Natural killer cell (primary cell): Measurements from ENCODE around the gene GGTA1. TPM values are rescaled to one million over a fixed set of nuclear protein-coding genes. Genes with fewer than 3 reads are reported as not detected.

Source experiments
- ATAC-seq, 3 donors: fragments of 150-1000 bp in 2 of 3; fragments of 200-7000 bp in 1 of 3; cut with Tn5 transposase; 1 replicate in 1 of 3; 2 replicates in 2 of 3; pipeline ENCODE4 v1.10.0; 2021; ENCODE audit warnings: mild to moderate bottlenecking in 2 of 3, moderate library complexity in 2 of 3
- DNase-seq, 2 donors: peaks; one replicate each; pipeline versions ENCODE4 v3.0.0 to v3.0.0-alpha.2; 2013 to 2021; ENCODE audit warnings: mixed read lengths in 1 of 2
- H3K27ac ChIP-seq: one replicate; pipeline ENCODE4 v1.5.1; 2013; ENCODE audit warnings: mild to moderate bottlenecking, low read length
- H3K27me3 ChIP-seq: one replicate; pipeline ENCODE4 v1.6.1; 2013; ENCODE audit warnings: low read length; ENCODE audit not compliant: control insufficient read depth, insufficient read depth
- H3K36me3 ChIP-seq: one replicate; pipeline ENCODE4 v1.6.1; 2013; ENCODE audit warnings: low read length; ENCODE audit not compliant: control insufficient read depth, insufficient read depth
- H3K4me1 ChIP-seq: one replicate; pipeline ENCODE4 v1.6.1; 2013; ENCODE audit warnings: low read length; ENCODE audit not compliant: control insufficient read depth, insufficient read depth
- H3K4me3 ChIP-seq: one replicate; pipeline ENCODE4 v1.5.1; 2013; ENCODE audit warnings: low read length
- H3K9me3 ChIP-seq: one replicate; pipeline ENCODE4 v1.6.1; 2013; ENCODE audit warnings: low read length; ENCODE audit not compliant: control insufficient read depth, insufficient read depth
- H3K27ac Mint-ChIP-seq, 2 donors: one replicate each; pipeline ENCODE4 v1.8.0; 2022; ENCODE audit warnings: mild to moderate bottlenecking in 2 of 2, mixed read lengths in 2 of 2, moderate library complexity in 1 of 2
- H3K27me3 Mint-ChIP-seq, 2 donors: one replicate each; pipeline ENCODE4 v1.8.0; 2022; ENCODE audit warnings: low read depth in 2 of 2, mixed read lengths in 2 of 2
- H3K36me3 Mint-ChIP-seq: one replicate; pipeline ENCODE4 v1.8.0; 2022; ENCODE audit warnings: mixed read lengths
- H3K4me1 Mint-ChIP-seq, 2 donors: one replicate each; pipeline ENCODE4 v1.8.0; 2022; ENCODE audit warnings: mixed read lengths in 2 of 2
- H3K4me3 Mint-ChIP-seq: one replicate; pipeline ENCODE4 v1.8.0; 2022; ENCODE audit warnings: mild to moderate bottlenecking, moderate library complexity, mixed read lengths
- H3K9me3 Mint-ChIP-seq, 2 donors: one replicate each; pipeline ENCODE4 v1.8.0; 2022; ENCODE audit warnings: mixed read lengths in 2 of 2
- CTCF ChIP-seq: fragments of 200-600 bp; IDR thresholded peaks from one replicate; pipeline ENCODE4 v1.8.0; 2022; ENCODE audit warnings: antibody characterized with exemption
- WGBS: methylation state at CpG from one replicate; pipeline ENCODE4 v1.1.7; 2013; ENCODE audit warnings: missing lambda C conversion rate; ENCODE audit not compliant: insufficient coverage; 5-methylcytosine and 5-hydroxymethylcytosine counted together
- intact Hi-C: fragments of 100-400 bp; cut with micrococcal nuclease; formaldehyde crosslinking; loops from one replicate; pipeline ENCODE4 v1.14.2; 2022
- total RNA-seq, 4 donors: library from RNA; stranded (reverse); fragments of 120-200 nt in 1 of 4; gene quantifications; one replicate each; pipeline versions ENCODE4 v1.2.3 to v1.2.4, GENCODE V29; 2013 to 2022

GGTA1 gene
- total RNA-seq, 3 donors from 2014 or later (not counting 1 experiment from before 2014, with no cell fraction given): 0.23 to 0.87 (median 0.55) TPM

GRCh38 chr9:121447321-121447834, 52.3 kb downstream of the GGTA1 start:
- no peaks in the 10 kb centered on the region for H3K9me3 Mint-ChIP-seq
- Histone ChIP-seq H3K4me1 (peaks cover 3% of the 10 kb centered on the region), H3K36me3 (no peaks in the 10 kb centered on the region), H3K27me3 (no peaks in the 10 kb centered on the region), H3K4me3 (no peak overlapping the region), H3K27ac (no peak overlapping the region), H3K9me3 (no peaks in the 10 kb centered on the region)
- TF ChIP-seq CTCF: no peak
- intact Hi-C loops: no loop called here
- H3K27me3 Mint-ChIP-seq: peaks cover 22 to 27% of the 10 kb centered on the region in 2 donors
- no peak overlapping the region for H3K27ac Mint-ChIP-seq
- 29% methylated on average over 5 of the region's 6 CpGs for WGBS
- no peak overlapping the region for H3K4me3 Mint-ChIP-seq
- ATAC-seq (no peak), DNase-seq (no peak)
- H3K4me1 Mint-ChIP-seq: peaks cover 14 to 16% of the 10 kb centered on the region in 2 donors
- H3K36me3 Mint-ChIP-seq: no peaks in the 10 kb centered on the region

GRCh38 chr9:121445986-121446385, 53.7 kb downstream of the GGTA1 start:
- Mint-ChIP-seq H3K36me3 (no peaks in the 10 kb centered on the region), H3K4me1 (peaks cover 6 to 8% of the 10 kb centered on the region in 2 donors), H3K9me3 (no peaks in the 10 kb centered on the region), H3K27me3 (peaks cover 22 to 27% of the 10 kb centered on the region in 2 donors), H3K27ac (no peak overlapping the region), H3K4me3 (no peak overlapping the region)
- ATAC-seq: peak in 2 of 3 donors; percentile 30 to 40
- no peaks in the 10 kb centered on the region for H3K27me3 ChIP-seq
- H3K27ac ChIP-seq: no peak overlapping the region
- H3K9me3 ChIP-seq: no peaks in the 10 kb centered on the region
- DNase-seq: peak in 1 of 2 donors; percentile 4
- no peaks in the 10 kb centered on the region for H3K4me1 ChIP-seq
- no peaks in the 10 kb centered on the region for H3K36me3 ChIP-seq
- intact Hi-C loops: no loop called here
- no peak overlapping the region for H3K4me3 ChIP-seq
- WGBS: 88% methylated on average over 3 of the region's 3 CpGs
- no peak for TF ChIP-seq CTCF

GRCh38 chr9:121443981-121444380, 55.7 kb downstream of the GGTA1 start:
- peaks cover 6 to 8% of the 10 kb centered on the region in 2 donors for H3K4me1 Mint-ChIP-seq
- Histone ChIP-seq H3K27me3 (no peaks in the 10 kb centered on the region), H3K9me3 (no peaks in the 10 kb centered on the region), H3K36me3 (no peaks in the 10 kb centered on the region), H3K4me1 (no peaks in the 10 kb centered on the region), H3K4me3 (no peak overlapping the region), H3K27ac (no peak overlapping the region)
- H3K27ac Mint-ChIP-seq: no peak overlapping the region
- H3K27me3 Mint-ChIP-seq: peaks cover 21 to 34% of the 10 kb centered on the region in 2 donors
- H3K36me3 Mint-ChIP-seq: no peaks in the 10 kb centered on the region
- DNase-seq (no peak), ATAC-seq (no peak)
- 78% methylated on average over 6 of the region's 7 CpGs for WGBS
- no peaks in the 10 kb centered on the region for H3K9me3 Mint-ChIP-seq
- no peak for TF ChIP-seq CTCF
- H3K4me3 Mint-ChIP-seq: no peak overlapping the region
- intact Hi-C loops: no loop called here

- H3K27me3 ChIP-seq: no peaks in the 10 kb centered on the region
- WGBS: 100% methylated on average over 1 of the region's 1 CpG
- TF ChIP-seq CTCF: no peak
- no peak overlapping the region for H3K27ac Mint-ChIP-seq
- DNase-seq (no peak), ATAC-seq (no peak)
- peaks cover 2% of the 10 kb centered on the region for H3K36me3 Mint-ChIP-seq
- no peak overlapping the region for H3K4me3 ChIP-seq
- H3K9me3 ChIP-seq: no peaks in the 10 kb centered on the region
- H3K36me3 ChIP-seq: no peaks in the 10 kb centered on the region
- H3K4me1 Mint-ChIP-seq: no peaks in the 10 kb centered on the region
- no peaks in the 10 kb centered on the region for H3K9me3 Mint-ChIP-seq
- H3K4me3 Mint-ChIP-seq: no peak overlapping the region
- intact Hi-C loops: no loop called here
- H3K27ac ChIP-seq: no peak overlapping the region
- peaks cover 14 to 18% of the 10 kb centered on the region in 2 donors for H3K27me3 Mint-ChIP-seq
- no peaks in the 10 kb centered on the region for H3K4me1 ChIP-seq
Observed at GRCh38 chr9:121441165-121441564, 58.5 kb downstream of the GGTA1 start.
